NCI-H2227 (cell line): Measurements from ENCODE around the gene EXOC5.

ENCODE experiments used
- DNase-seq: peaks from one replicate; lab custom pipeline; 2025; ENCODE audit not compliant: unreplicated experiment; lab: John Stamatoyannopoulos, UW

The EXOC5 gene

GRCh38 chr14:57169901-57170300 is 98.8 kb downstream of the EXOC5 start:
- no peak for DNase-seq

DNA sequence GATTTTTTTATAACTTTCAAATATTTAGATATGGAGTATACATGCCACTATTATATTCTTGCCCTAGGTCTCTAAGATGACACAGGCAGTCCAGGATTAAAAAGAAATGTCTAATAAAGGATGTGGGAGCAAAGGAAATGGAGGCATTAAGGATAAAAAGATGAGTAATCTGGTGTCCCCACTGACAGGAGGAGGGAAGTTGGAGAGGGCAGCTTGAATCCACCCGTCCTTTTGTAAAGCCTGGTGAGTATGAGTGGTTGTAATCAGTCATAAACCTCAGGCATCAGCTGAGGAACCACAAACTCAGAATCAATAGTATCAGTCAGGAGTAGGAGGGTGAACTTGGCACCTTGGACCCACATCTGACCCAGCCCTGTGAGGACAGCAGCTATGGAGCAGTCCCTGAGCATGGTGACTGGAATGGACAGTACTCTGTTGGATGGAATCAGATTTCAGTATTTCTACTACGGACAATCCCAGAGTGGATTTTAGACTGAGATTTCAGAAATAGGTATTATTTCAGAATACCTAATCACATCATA is 100.5 kb downstream of the EXOC5 start:
- DNase-seq, result no peak

DNA sequence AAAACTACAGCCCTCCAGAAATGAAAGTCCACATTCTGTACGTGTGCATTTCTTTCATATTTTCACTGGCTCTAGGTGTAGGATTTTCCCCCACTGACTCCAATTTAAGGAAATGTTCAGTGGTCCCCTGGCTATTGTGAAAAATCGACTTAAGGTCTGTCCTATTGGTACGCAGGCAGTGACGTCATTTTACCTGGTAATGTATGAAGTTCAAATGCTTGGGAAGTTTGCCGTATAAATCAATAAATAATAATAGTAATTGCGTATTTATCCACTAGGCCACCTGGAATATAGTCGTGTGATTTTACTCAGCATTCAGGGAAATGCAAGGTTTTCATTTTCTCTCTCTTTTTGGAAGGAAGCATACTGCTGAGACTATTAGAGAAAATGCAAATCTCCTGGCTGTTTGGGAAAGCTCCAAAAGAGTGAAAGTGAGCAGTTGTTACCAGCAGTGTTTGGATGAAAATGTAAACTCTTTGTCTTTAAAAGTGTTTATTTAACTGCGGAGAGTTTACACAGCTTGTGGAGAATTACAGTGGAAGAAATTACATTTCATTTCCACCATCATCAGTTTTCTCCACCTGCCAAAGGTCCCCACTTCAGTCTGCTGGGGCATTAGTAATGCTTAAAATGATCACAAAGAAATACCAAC is 107.0 kb downstream of the EXOC5 start:
- no peak for DNase-seq

GRCh38 chr14:57160333-57160732 is 108.4 kb downstream of the EXOC5 start:
- DNase-seq, result no peak

DNA sequence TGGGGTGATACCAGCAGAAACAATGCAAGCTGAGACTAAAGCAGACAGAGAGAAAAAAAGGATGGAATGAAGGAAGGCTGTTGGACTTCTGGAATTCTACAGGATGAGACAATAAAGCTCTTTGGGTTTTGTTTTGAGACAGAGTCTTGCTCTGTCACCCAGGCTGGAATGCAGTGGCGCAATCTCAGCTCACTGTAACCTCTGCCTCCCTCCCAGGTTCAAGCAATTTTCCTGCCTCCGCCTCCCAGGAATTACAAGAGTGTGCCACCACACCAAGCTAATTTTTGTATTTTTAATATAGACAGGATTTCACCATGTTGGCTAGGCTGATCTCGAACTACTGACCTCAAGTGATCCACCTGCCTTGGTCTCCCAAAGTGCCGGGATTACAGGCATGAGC is 115.4 kb downstream of the EXOC5 start:
- DNase-seq, result no peak
